Measurements from ENCODE around the gene ADGRV1. TPM values are rescaled to one million over a fixed set of nuclear protein-coding genes. Genes with fewer than 3 reads are reported as not detected.

The ADGRV1 gene
- total and polyA plus RNA-seq, 9 of the 15 experiments (the other 6 are each of a cell fraction or from before 2014, with no cell fraction given), result 21.7 to 156 (median 58.2) TPM

- TF ChIP-seq, protein P1, sequence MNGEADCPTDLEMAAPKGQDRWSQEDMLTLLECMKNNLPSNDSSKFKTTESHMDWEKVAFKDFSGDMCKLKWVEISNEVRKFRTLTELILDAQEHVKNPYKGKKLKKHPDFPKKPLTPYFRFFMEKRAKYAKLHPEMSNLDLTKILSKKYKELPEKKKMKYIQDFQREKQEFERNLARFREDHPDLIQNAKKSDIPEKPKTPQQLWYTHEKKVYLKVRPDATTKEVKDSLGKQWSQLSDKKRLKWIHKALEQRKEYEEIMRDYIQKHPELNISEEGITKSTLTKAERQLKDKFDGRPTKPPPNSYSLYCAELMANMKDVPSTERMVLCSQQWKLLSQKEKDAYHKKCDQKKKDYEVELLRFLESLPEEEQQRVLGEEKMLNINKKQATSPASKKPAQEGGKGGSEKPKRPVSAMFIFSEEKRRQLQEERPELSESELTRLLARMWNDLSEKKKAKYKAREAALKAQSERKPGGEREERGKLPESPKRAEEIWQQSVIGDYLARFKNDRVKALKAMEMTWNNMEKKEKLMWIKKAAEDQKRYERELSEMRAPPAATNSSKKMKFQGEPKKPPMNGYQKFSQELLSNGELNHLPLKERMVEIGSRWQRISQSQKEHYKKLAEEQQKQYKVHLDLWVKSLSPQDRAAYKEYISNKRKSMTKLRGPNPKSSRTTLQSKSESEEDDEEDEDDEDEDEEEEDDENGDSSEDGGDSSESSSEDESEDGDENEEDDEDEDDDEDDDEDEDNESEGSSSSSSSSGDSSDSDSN (IDR thresholded peaks at IDR 0.05; ENCODE audit: borderline replicate concordance in 1 of 2, low read depth in 2 of 2, low read length in 2 of 2), result no peak
- TF ChIP-seq, protein P2, sequence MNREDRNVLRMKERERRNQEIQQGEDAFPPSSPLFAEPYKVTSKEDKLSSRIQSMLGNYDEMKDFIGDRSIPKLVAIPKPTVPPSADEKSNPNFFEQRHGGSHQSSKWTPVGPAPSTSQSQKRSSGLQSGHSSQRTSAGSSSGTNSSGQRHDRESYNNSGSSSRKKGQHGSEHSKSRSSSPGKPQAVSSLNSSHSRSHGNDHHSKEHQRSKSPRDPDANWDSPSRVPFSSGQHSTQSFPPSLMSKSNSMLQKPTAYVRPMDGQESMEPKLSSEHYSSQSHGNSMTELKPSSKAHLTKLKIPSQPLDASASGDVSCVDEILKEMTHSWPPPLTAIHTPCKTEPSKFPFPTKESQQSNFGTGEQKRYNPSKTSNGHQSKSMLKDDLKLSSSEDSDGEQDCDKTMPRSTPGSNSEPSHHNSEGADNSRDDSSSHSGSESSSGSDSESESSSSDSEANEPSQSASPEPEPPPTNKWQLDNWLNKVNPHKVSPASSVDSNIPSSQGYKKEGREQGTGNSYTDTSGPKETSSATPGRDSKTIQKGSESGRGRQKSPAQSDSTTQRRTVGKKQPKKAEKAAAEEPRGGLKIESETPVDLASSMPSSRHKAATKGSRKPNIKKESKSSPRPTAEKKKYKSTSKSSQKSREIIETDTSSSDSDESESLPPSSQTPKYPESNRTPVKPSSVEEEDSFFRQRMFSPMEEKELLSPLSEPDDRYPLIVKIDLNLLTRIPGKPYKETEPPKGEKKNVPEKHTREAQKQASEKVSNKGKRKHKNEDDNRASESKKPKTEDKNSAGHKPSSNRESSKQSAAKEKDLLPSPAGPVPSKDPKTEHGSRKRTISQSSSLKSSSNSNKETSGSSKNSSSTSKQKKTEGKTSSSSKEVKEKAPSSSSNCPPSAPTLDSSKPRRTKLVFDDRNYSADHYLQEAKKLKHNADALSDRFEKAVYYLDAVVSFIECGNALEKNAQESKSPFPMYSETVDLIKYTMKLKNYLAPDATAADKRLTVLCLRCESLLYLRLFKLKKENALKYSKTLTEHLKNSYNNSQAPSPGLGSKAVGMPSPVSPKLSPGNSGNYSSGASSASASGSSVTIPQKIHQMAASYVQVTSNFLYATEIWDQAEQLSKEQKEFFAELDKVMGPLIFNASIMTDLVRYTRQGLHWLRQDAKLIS (CRISPR knock-in tag; IDR thresholded peaks at IDR 0.05), result no peak
- TF ChIP-seq PML (IDR thresholded peaks at IDR 0.05; ENCODE audit: low read length) (no peak), RBM17 (IDR thresholded peaks at IDR 0.05; ENCODE audit: borderline replicate concordance, low read depth, low read length) (no peak), XRCC3 (IDR thresholded peaks at IDR 0.05) (no peak), NONO (IDR thresholded peaks at IDR 0.05; ENCODE audit: low read depth in 2 of 2, low read length in 1 of 2) (no peak), RBBP5 (IDR thresholded peaks at IDR 0.05; ENCODE audit: borderline replicate concordance, insufficient read depth, low read length, poor library complexity, severe bottlenecking) (no peak), L3MBTL2 (IDR thresholded peaks at IDR 0.05) (no peak), ZZZ3 (IDR thresholded peaks at IDR 0.05) (no peak), FUS (optimal IDR thresholded peaks at IDR 0.05; ENCODE audit: low read depth, low read length) (no peak), CBX5 (IDR thresholded peaks at IDR 0.05; ENCODE audit: borderline replicate concordance, low read depth) (no peak), ZNF239 (CRISPR knock-in tag; IDR thresholded peaks at IDR 0.05) (no peak), POLR3G (IDR thresholded peaks at IDR 0.05; ENCODE audit: extremely low read depth, insufficient read length, insufficient replicate concordance) (no peak)
These were observed 359.5 kb downstream of the ADGRV1 start (continued) for GRCh38 chr5:90917928-90918668.

All from K562 (cell line).